ENCODE results near the gene RPL29.

Gene RPL29

GRCh38 chr3:52021489-52022268, 26.0 kb upstream of the RPL29 start:
- Histone ChIP-seq H3K27ac (ENCODE audit: low read depth, low read length) (no peak overlapping the region), H3K27me3 (ENCODE audit: low read length) (no peaks in the 10 kb centered on the region), H3K9me2 (replicated peaks; ENCODE audit: insufficient read depth, low read length) (no peaks in the 10 kb centered on the region), H3K9me3 (ENCODE audit: insufficient read depth, low read length) (no peaks in the 10 kb centered on the region), H3K36me3 (ENCODE audit: low read length) (no peaks in the 10 kb centered on the region), H3K4me3 (ENCODE audit: insufficient read depth, low read length, poor library complexity, severe bottlenecking) (no peak overlapping the region), H3K79me2 (ENCODE audit: insufficient read depth, low read length) (no peaks in the 10 kb centered on the region), H3K9ac (ENCODE audit: low read length) (no peak overlapping the region), H3F3A (ENCODE audit: insufficient read depth) (no peaks in the 10 kb centered on the region), H3K4me2 (ENCODE audit: low read depth, low read length, poor library complexity, severe bottlenecking) (no peak overlapping the region), H4K20me1 (ENCODE audit: low read depth, low read length) (no peaks in the 10 kb centered on the region), H2AFZ (ENCODE audit: low read depth, low read length, severe bottlenecking) (no peak overlapping the region)
- no peak for TF ChIP-seq CTCF (IDR thresholded peaks at IDR 0.05; ENCODE audit: insufficient read depth, low read length, poor library complexity, severe bottlenecking)
- TF ChIP-seq EZH2phosphoT487 (conservative IDR thresholded peaks at IDR 0.05; ENCODE audit: low read length) = no peak

DNA sequence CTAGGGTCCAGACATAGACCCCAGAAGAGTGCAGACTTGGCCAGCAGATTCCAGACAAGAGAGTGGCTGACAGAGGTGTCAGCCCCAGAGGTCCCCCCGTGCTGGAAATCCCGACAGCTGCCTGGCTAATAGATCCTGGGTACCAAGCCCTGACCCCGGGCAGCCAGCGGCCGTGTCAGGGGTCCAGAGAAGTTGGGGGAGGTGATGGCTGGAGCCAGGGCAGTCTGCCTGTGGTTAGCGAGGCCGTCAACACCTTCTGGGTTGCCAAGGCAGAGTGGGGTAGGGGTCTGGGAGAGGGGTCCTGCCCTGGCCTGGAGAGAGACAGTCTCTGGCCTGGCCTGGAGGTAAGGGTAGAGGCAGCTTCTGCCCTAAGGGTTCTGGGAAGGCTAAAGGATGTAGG, 25.1 kb upstream of the RPL29 start:
- TF ChIP-seq CTCF (IDR thresholded peaks at IDR 0.05; ENCODE audit: insufficient read depth, low read length, poor library complexity, severe bottlenecking) (no peak), EZH2phosphoT487 (conservative IDR thresholded peaks at IDR 0.05; ENCODE audit: low read length) (no peak)
- Histone ChIP-seq H2AFZ (ENCODE audit: low read depth, low read length, severe bottlenecking) (no peak overlapping the region), H3K27me3 (ENCODE audit: low read length) (no peaks in the 10 kb centered on the region)

GRCh38 chr3:52019352-52020080, 23.8 kb upstream of the RPL29 start:
- Histone ChIP-seq H3F3A (ENCODE audit: insufficient read depth) (no peaks in the 10 kb centered on the region), H3K79me2 (ENCODE audit: insufficient read depth, low read length) (no peaks in the 10 kb centered on the region), H2AFZ (ENCODE audit: low read depth, low read length, severe bottlenecking) (no peak overlapping the region), H3K9me2 (replicated peaks; ENCODE audit: insufficient read depth, low read length) (no peaks in the 10 kb centered on the region), H3K4me2 (ENCODE audit: low read depth, low read length, poor library complexity, severe bottlenecking) (no peak overlapping the region), H3K27me3 (ENCODE audit: low read length) (no peaks in the 10 kb centered on the region), H3K36me3 (ENCODE audit: low read length) (no peaks in the 10 kb centered on the region), H3K9ac (ENCODE audit: low read length) (no peak overlapping the region), H3K9me3 (ENCODE audit: insufficient read depth, low read length) (no peaks in the 10 kb centered on the region), H3K27ac (ENCODE audit: low read depth, low read length) (no peak overlapping the region), H3K4me3 (ENCODE audit: insufficient read depth, low read length, poor library complexity, severe bottlenecking) (no peak overlapping the region), H4K20me1 (ENCODE audit: low read depth, low read length) (no peaks in the 10 kb centered on the region)
- TF ChIP-seq CTCF (IDR thresholded peaks at IDR 0.05; ENCODE audit: insufficient read depth, low read length, poor library complexity, severe bottlenecking) (no peak), EZH2phosphoT487 (conservative IDR thresholded peaks at IDR 0.05; ENCODE audit: low read length) (no peak)

More for the DNA sequence above, 25.1 kb upstream of the RPL29 start:
- Histone ChIP-seq H4K20me1 (ENCODE audit: low read depth, low read length) (no peaks in the 10 kb centered on the region), H3K27ac (ENCODE audit: low read depth, low read length) (no peak overlapping the region), H3K9me2 (replicated peaks; ENCODE audit: insufficient read depth, low read length) (no peaks in the 10 kb centered on the region), H3F3A (ENCODE audit: insufficient read depth) (no peaks in the 10 kb centered on the region), H3K4me2 (ENCODE audit: low read depth, low read length, poor library complexity, severe bottlenecking) (no peak overlapping the region), H3K36me3 (ENCODE audit: low read length) (no peaks in the 10 kb centered on the region), H3K9ac (ENCODE audit: low read length) (no peak overlapping the region), H3K9me3 (ENCODE audit: insufficient read depth, low read length) (no peaks in the 10 kb centered on the region), H3K4me3 (ENCODE audit: insufficient read depth, low read length, poor library complexity, severe bottlenecking) (no peak overlapping the region), H3K79me2 (ENCODE audit: insufficient read depth, low read length) (no peaks in the 10 kb centered on the region)

Measured in SU-DHL-6 (cell line).